ENCODE data around the gene VCL.

Gene VCL

GRCh38 chr10:74000892-74001669, 3.2 kb downstream of the VCL start:
- H3K9me3 ChIP-seq (ENCODE audit: control extremely low read depth in 1 of 5, control insufficient read depth in 4 of 5, insufficient read depth in 2 of 5, low read depth in 1 of 5, low read length in 4 of 5) = no peaks in the 10 kb centered on the region
- ChIA-PET POLR2A (no interaction called here), CTCF (interaction anchor here (0.7 to 3.0 kb wide), 8 partner anchors 8 to 122 kb away, joined by 3 to 12 read pairs (median 6); no protein-coding TSS in a partner anchor)
- H3K27ac ChIP-seq (ENCODE audit: insufficient read depth in 1 of 2, low read depth in 1 of 2, low read length in 2 of 2, poor library complexity in 1 of 2, severe bottlenecking in 2 of 2) = no peak overlapping the region
- H3K4me1 ChIP-seq (ENCODE audit: control extremely low read depth in 1 of 4, control insufficient read depth in 4 of 4, insufficient read depth in 4 of 4, low read length in 3 of 4) = peaks cover 2 to 30% (median 25%) of the 10 kb centered on the region in 4 experiments
- no peak for DNase-seq
- H3K4me3 ChIP-seq (ENCODE audit: control insufficient read depth in 1 of 7, extremely low read depth in 1 of 7, insufficient read depth in 4 of 7, low read depth in 2 of 7, low read length in 6 of 7) = no peak overlapping the region
- no peaks in the 10 kb centered on the region for H3K36me3 ChIP-seq (ENCODE audit: control insufficient read depth in 4 of 4, insufficient read depth in 4 of 4, low read length in 3 of 4)
- no peaks in the 10 kb centered on the region for H3K27me3 ChIP-seq (replicated peaks in 2 of 5; ENCODE audit: control insufficient read depth in 4 of 5, insufficient read depth in 5 of 5, low read length in 4 of 5)
- 95% methylated on average over 5 of the region's 7 CpGs for WGBS (ENCODE audit: insufficient coverage)

- CTCF ChIA-PET = interaction anchor here (0.7 to 1.3 kb wide), 2 partner anchors 25 to 53 kb away, joined by 3 read pairs; no protein-coding TSS in a partner anchor
- Histone ChIP-seq H3K9me3 (ENCODE audit: control extremely low read depth in 1 of 5, control insufficient read depth in 4 of 5, insufficient read depth in 2 of 5, low read depth in 1 of 5, low read length in 4 of 5) (no peaks in the 10 kb centered on the region), H3K27ac (ENCODE audit: insufficient read depth in 1 of 2, low read depth in 1 of 2, low read length in 2 of 2, poor library complexity in 1 of 2, severe bottlenecking in 2 of 2) (no peak overlapping the region), H3K4me3 (ENCODE audit: control insufficient read depth in 1 of 7, extremely low read depth in 1 of 7, insufficient read depth in 4 of 7, low read depth in 2 of 7, low read length in 6 of 7) (no peak overlapping the region), H3K27me3 (replicated peaks in 2 of 5; ENCODE audit: control insufficient read depth in 4 of 5, insufficient read depth in 5 of 5, low read length in 4 of 5) (no peaks in the 10 kb centered on the region), H3K4me1 (ENCODE audit: control extremely low read depth in 1 of 4, control insufficient read depth in 4 of 4, insufficient read depth in 4 of 4, low read length in 3 of 4) (peaks cover 16 to 37% (median 24%) of the 10 kb centered on the region in 4 experiments), H3K36me3 (ENCODE audit: control insufficient read depth in 4 of 4, insufficient read depth in 4 of 4, low read length in 3 of 4) (peaks cover 0 to 3% (median 0%) of the 10 kb centered on the region in 4 experiments)
- no CpG with 5 or more reads among the region's 1 CpG for WGBS (ENCODE audit: insufficient coverage)
- POLR2A ChIA-PET = no interaction called here
- no peak for DNase-seq
Observed at GRCh38 chr10:74006269-74006668, 8.4 kb downstream of the VCL start.

GRCh38 chr10:74008212-74008731, 10.4 kb downstream of the VCL start:
- Histone ChIP-seq H3K36me3 (ENCODE audit: control insufficient read depth in 4 of 4, insufficient read depth in 4 of 4, low read length in 3 of 4) (peaks cover 0 to 3% (median 0%) of the 10 kb centered on the region in 4 experiments), H3K27ac (ENCODE audit: insufficient read depth in 1 of 2, low read depth in 1 of 2, low read length in 2 of 2, poor library complexity in 1 of 2, severe bottlenecking in 2 of 2) (peak overlapping the region in 1 of 2 experiments; percentile 64), H3K4me1 (ENCODE audit: control extremely low read depth in 1 of 4, control insufficient read depth in 4 of 4, insufficient read depth in 4 of 4, low read length in 3 of 4) (peaks cover 33 to 57% (median 41%) of the 10 kb centered on the region in 4 experiments), H3K9me3 (ENCODE audit: control extremely low read depth in 1 of 5, control insufficient read depth in 4 of 5, insufficient read depth in 2 of 5, low read depth in 1 of 5, low read length in 4 of 5) (no peaks in the 10 kb centered on the region), H3K27me3 (replicated peaks in 2 of 5; ENCODE audit: control insufficient read depth in 4 of 5, insufficient read depth in 5 of 5, low read length in 4 of 5) (no peaks in the 10 kb centered on the region), H3K4me3 (ENCODE audit: control insufficient read depth in 1 of 7, extremely low read depth in 1 of 7, insufficient read depth in 4 of 7, low read depth in 2 of 7, low read length in 6 of 7) (no peak overlapping the region)
- no CpG with 5 or more reads among the region's 3 CpGs for WGBS (ENCODE audit: insufficient coverage)
- CTCF ChIA-PET = interaction anchor here (0.7 to 2.0 kb wide), 5 partner anchors 8 to 68 kb away, joined by 3 to 7 read pairs (median 4); no protein-coding TSS in a partner anchor
- POLR2A ChIA-PET = interaction anchor here (0.5 to 1.9 kb wide), 2 partner anchors 9 to 17 kb away, joined by 4 to 9 read pairs; no protein-coding TSS in a partner anchor
- peak in 2 of 3 donors; percentile 40 to 55 for DNase-seq

GRCh38 chr10:74011017-74011416, 13.1 kb downstream of the VCL start:
- H3K9me3 ChIP-seq (ENCODE audit: control extremely low read depth in 1 of 5, control insufficient read depth in 4 of 5, insufficient read depth in 2 of 5, low read depth in 1 of 5, low read length in 4 of 5) = no peaks in the 10 kb centered on the region
- POLR2A ChIA-PET = interaction anchor here (0.7 to 1.0 kb wide), 3 partner anchors 9 to 42 kb away, joined by 3 to 6 read pairs (median 4); no protein-coding TSS in a partner anchor
- H3K4me3 ChIP-seq (ENCODE audit: control insufficient read depth in 1 of 7, extremely low read depth in 1 of 7, insufficient read depth in 4 of 7, low read depth in 2 of 7, low read length in 6 of 7) = peak overlapping the region in 1 of 7 experiments; percentile 45
- peaks cover 33 to 64% (median 42%) of the 10 kb centered on the region in 4 experiments for H3K4me1 ChIP-seq (ENCODE audit: control extremely low read depth in 1 of 4, control insufficient read depth in 4 of 4, insufficient read depth in 4 of 4, low read length in 3 of 4)
- peak overlapping the region in 1 of 2 experiments; percentile 71 for H3K27ac ChIP-seq (ENCODE audit: insufficient read depth in 1 of 2, low read depth in 1 of 2, low read length in 2 of 2, poor library complexity in 1 of 2, severe bottlenecking in 2 of 2)
- DNase-seq = peak in 2 of 3 donors; percentile 41 to 51
- peaks cover 0 to 3% (median 0%) of the 10 kb centered on the region in 4 experiments for H3K36me3 ChIP-seq (ENCODE audit: control insufficient read depth in 4 of 4, insufficient read depth in 4 of 4, low read length in 3 of 4)
- no CpG with 5 or more reads among the region's 6 CpGs for WGBS (ENCODE audit: insufficient coverage)
- no peaks in the 10 kb centered on the region for H3K27me3 ChIP-seq (replicated peaks in 2 of 5; ENCODE audit: control insufficient read depth in 4 of 5, insufficient read depth in 5 of 5, low read length in 4 of 5)
- CTCF ChIA-PET = interaction anchor here (1.4 to 1.5 kb wide), 2 partner anchors 16 to 17 kb away, joined by 3 to 4 read pairs; no protein-coding TSS in a partner anchor

- DNase-seq = peak in 2 of 3 donors; percentile 40 to 49
- WGBS (ENCODE audit: insufficient coverage) = no CpG with 5 or more reads among the region's 1 CpG
- Histone ChIP-seq H3K27ac (ENCODE audit: insufficient read depth in 1 of 2, low read depth in 1 of 2, low read length in 2 of 2, poor library complexity in 1 of 2, severe bottlenecking in 2 of 2) (peak overlapping the region; percentile 12 to 62), H3K36me3 (ENCODE audit: control insufficient read depth in 4 of 4, insufficient read depth in 4 of 4, low read length in 3 of 4) (peaks cover 0 to 3% (median 0%) of the 10 kb centered on the region in 4 experiments), H3K27me3 (replicated peaks in 2 of 5; ENCODE audit: control insufficient read depth in 4 of 5, insufficient read depth in 5 of 5, low read length in 4 of 5) (no peaks in the 10 kb centered on the region), H3K4me3 (ENCODE audit: control insufficient read depth in 1 of 7, extremely low read depth in 1 of 7, insufficient read depth in 4 of 7, low read depth in 2 of 7, low read length in 6 of 7) (peak overlapping the region in 2 of 7 experiments; percentile 2 to 22), H3K4me1 (ENCODE audit: control extremely low read depth in 1 of 4, control insufficient read depth in 4 of 4, insufficient read depth in 4 of 4, low read length in 3 of 4) (peaks cover 33 to 67% (median 42%) of the 10 kb centered on the region in 4 experiments), H3K9me3 (ENCODE audit: control extremely low read depth in 1 of 5, control insufficient read depth in 4 of 5, insufficient read depth in 2 of 5, low read depth in 1 of 5, low read length in 4 of 5) (no peaks in the 10 kb centered on the region)
- ChIA-PET CTCF (interaction anchor here (0.9 to 2.3 kb wide), 8 partner anchors 8 to 55 kb away, joined by 3 to 11 read pairs (median 6); no protein-coding TSS in a partner anchor), POLR2A (interaction anchor here (1.2 kb wide), 1 partner anchor 84 kb away, joined by 3 read pairs; no protein-coding TSS in a partner anchor)
Observed at GRCh38 chr10:74011770-74012169, 13.9 kb downstream of the VCL start.

GRCh38 chr10:74012480-74012879, 14.6 kb downstream of the VCL start:
- Histone ChIP-seq H3K27ac (ENCODE audit: insufficient read depth in 1 of 2, low read depth in 1 of 2, low read length in 2 of 2, poor library complexity in 1 of 2, severe bottlenecking in 2 of 2) (peak overlapping the region in 1 of 2 experiments; percentile 62), H3K4me3 (ENCODE audit: control insufficient read depth in 1 of 7, extremely low read depth in 1 of 7, insufficient read depth in 4 of 7, low read depth in 2 of 7, low read length in 6 of 7) (peak overlapping the region in 2 of 7 experiments; percentile 34), H3K36me3 (ENCODE audit: control insufficient read depth in 4 of 4, insufficient read depth in 4 of 4, low read length in 3 of 4) (peaks cover 0 to 2% (median under 1%) of the 10 kb centered on the region in 4 experiments), H3K9me3 (ENCODE audit: control extremely low read depth in 1 of 5, control insufficient read depth in 4 of 5, insufficient read depth in 2 of 5, low read depth in 1 of 5, low read length in 4 of 5) (no peaks in the 10 kb centered on the region), H3K27me3 (replicated peaks in 2 of 5; ENCODE audit: control insufficient read depth in 4 of 5, insufficient read depth in 5 of 5, low read length in 4 of 5) (no peaks in the 10 kb centered on the region), H3K4me1 (ENCODE audit: control extremely low read depth in 1 of 4, control insufficient read depth in 4 of 4, insufficient read depth in 4 of 4, low read length in 3 of 4) (peaks cover 33 to 61% (median 41%) of the 10 kb centered on the region in 4 experiments)
- DNase-seq = peak in 1 of 3 donors; percentile 42
- WGBS (ENCODE audit: insufficient coverage) = no CpG with 5 or more reads among the region's 2 CpGs
- ChIA-PET CTCF (interaction anchor here (0.9 to 2.3 kb wide), 8 partner anchors 9 to 56 kb away, joined by 3 to 11 read pairs (median 6); no protein-coding TSS in a partner anchor), POLR2A (interaction anchor here (1.2 kb wide), 1 partner anchor 83 kb away, joined by 3 read pairs; no protein-coding TSS in a partner anchor)
